PC-3 (cell line): ENCODE measurements around the gene APC. TPM values are rescaled to one million over a fixed set of nuclear protein-coding genes. Genes with fewer than 3 reads are reported as not detected.

Experiments
- ATAC-seq: fragments of 200-7000 bp; cut with Tn5 transposase; 2 replicates; pipeline ENCODE4 v1.9.1; 2020; ENCODE audit warnings: mild to moderate bottlenecking, moderate library complexity
- BruUV-seq: library from RNA; stranded (reverse); fragments of 400-500 nt; replicated peaks from 2 replicates; lab custom pipeline; 2021; lab: Mats Ljungman, UMichigan
- CTCF ChIA-PET: fragments of 300-600 bp; sonication (Branson Sonifier 250); formaldehyde crosslinking; loops from one replicate; lab custom pipeline; 2022; ENCODE audit warnings: antibody characterized with exemption; lab: Charles Lee
- POLR2A ChIA-PET: fragments of 300-600 bp; sonication (Branson Sonifier 250); formaldehyde crosslinking; loops from one replicate; lab custom pipeline; 2022; ENCODE audit warnings: antibody characterized with exemption; ENCODE audit not compliant: unreplicated experiment; lab: Charles Lee
- DNase-seq: peaks from one replicate; pipeline ENCODE4 v3.0.0-alpha.2; 2015
- H2AFZ ChIP-seq: fragments of 300-600 bp; sonication (generic); 2 replicates; pipeline ENCODE4 v1.6.0; 2016; ENCODE audit warnings: antibody characterized with exemption, low read length
- H3F3A ChIP-seq: fragments of 300-600 bp; sonication (generic); one replicate; pipeline ENCODE4 v1.6.0; 2017; ENCODE audit warnings: antibody characterized with exemption, low read length, control low read depth, mild to moderate bottlenecking; ENCODE audit not compliant: unreplicated experiment
- H3K27ac ChIP-seq: fragments of 300-600 bp; sonication (generic); 2 replicates; pipeline ENCODE4 v1.5.1; 2016; ENCODE audit warnings: mild to moderate bottlenecking, low read length
- H3K27me3 ChIP-seq: fragments of 300-600 bp; sonication (generic); 2 replicates; pipeline ENCODE4 v1.6.1; 2016; ENCODE audit warnings: low read length, mixed read lengths
- H3K36me3 ChIP-seq: fragments of 300-600 bp; sonication (generic); 2 replicates; pipeline ENCODE4 v1.6.1; 2016; ENCODE audit warnings: low read depth, mixed run types, low read length, mixed read lengths
- H3K4me1 ChIP-seq: fragments of 300-600 bp; sonication (generic); 2 replicates; pipeline ENCODE4 v1.5.1; 2016; ENCODE audit warnings: low read length; ENCODE audit not compliant: insufficient read depth
- H3K4me2 ChIP-seq: fragments of 300-600 bp; sonication (generic); 2 replicates; pipeline ENCODE4 v1.6.0; 2016; ENCODE audit warnings: low read length
- H3K4me3 ChIP-seq: fragments of 300-600 bp; sonication (generic); 2 replicates; pipeline ENCODE4 v1.5.1; 2016; ENCODE audit warnings: mild to moderate bottlenecking, low read length, mixed read lengths
- H3K79me2 ChIP-seq: fragments of 300-600 bp; sonication (generic); 2 replicates; pipeline ENCODE4 v1.6.1; 2017; ENCODE audit warnings: low read length, mixed read lengths
- H3K9ac ChIP-seq: fragments of 300-600 bp; sonication (generic); 2 replicates; pipeline ENCODE4 v1.6.0; 2016; ENCODE audit warnings: mild to moderate bottlenecking, low read length
- H3K9me2 ChIP-seq: fragments of 300-600 bp; sonication (generic); replicated peaks from 2 replicates; pipeline ENCODE4 v1.6.1; 2016; ENCODE audit warnings: mixed run types, low read length, mixed read lengths
- H3K9me3 ChIP-seq: fragments of 300-600 bp; sonication (generic); 2 replicates; pipeline ENCODE4 v1.6.1; 2016; ENCODE audit warnings: low read length, mixed read lengths
- H4K20me1 ChIP-seq: fragments of 300-600 bp; sonication (generic); 2 replicates; pipeline ENCODE4 v1.6.1; 2016; ENCODE audit warnings: low read length, mixed read lengths
- EZH2 ChIP-seq: fragments of 300-600 bp; sonication (generic); IDR thresholded peaks from one replicate; pipeline ENCODE4 v1.6.1; 2017; ENCODE audit warnings: antibody characterized with exemption, mild to moderate bottlenecking, low read length; ENCODE audit not compliant: unreplicated experiment
- EZH2phosphoT487 ChIP-seq: fragments of 300-600 bp; sonication (generic); IDR thresholded peaks from 2 replicates; pipeline ENCODE4 v1.6.1; 2018; ENCODE audit warnings: mild to moderate bottlenecking, antibody characterized with exemption, low read length, borderline replicate concordance
- intact Hi-C: fragments of 100-400 bp; cut with micrococcal nuclease; formaldehyde crosslinking; loops from 2 replicates; pipeline ENCODE4 v1.9.0; 2023
- total RNA-seq: library from RNA; depleted of rRNA; stranded (reverse); fragments of >200 nt; gene quantifications from 2 replicates; pipeline ENCODE4 v1.2.3, GENCODE V29; 2014
- TF ChIP-seq, protein P1 (sequence below): fragments of 300-600 bp; sonication (generic); conservative IDR thresholded peaks from 2 replicates; pipeline ENCODE4 v1.5.1; 2017; ENCODE audit warnings: antibody characterized with exemption, low read depth, mild to moderate bottlenecking, low read length

Gene APC
- total RNA-seq, 1 experiment from 2014 or later, result 31.7 TPM

DNA sequence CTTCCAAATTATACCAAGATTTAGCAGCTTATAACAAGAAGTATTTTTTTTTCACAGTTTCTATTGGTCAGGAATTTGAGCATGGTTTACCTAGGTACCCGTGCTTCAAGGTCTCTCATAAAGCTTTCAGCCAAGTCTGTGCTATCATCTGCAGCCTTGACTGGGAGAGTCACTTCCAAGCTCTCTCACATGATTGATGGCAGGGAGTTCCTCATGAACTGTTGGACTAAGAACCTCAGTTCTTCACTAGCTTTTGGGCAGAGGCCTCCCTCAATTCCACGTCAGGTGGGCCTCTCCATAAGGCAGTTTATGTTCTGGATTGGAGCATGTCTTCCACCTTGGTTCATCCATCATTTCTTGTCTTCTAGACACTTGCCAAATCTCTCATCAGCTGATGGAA, 39.9 kb upstream of the APC start:
- no peak for DNase-seq
- ATAC-seq, result no peak
- Histone ChIP-seq H3K9me2 (no peaks in the 10 kb centered on the region), H3K27me3 (no peaks in the 10 kb centered on the region), H4K20me1 (no peaks in the 10 kb centered on the region), H3K4me2 (no peak overlapping the region), H3K9ac (no peak overlapping the region), H3K36me3 (no peaks in the 10 kb centered on the region), H2AFZ (no peak overlapping the region), H3K4me1 (no peaks in the 10 kb centered on the region), H3F3A (no peaks in the 10 kb centered on the region), H3K79me2 (no peaks in the 10 kb centered on the region), H3K9me3 (no peaks in the 10 kb centered on the region), H3K4me3 (no peak overlapping the region), H3K27ac (no peak overlapping the region)
- no peak for TF ChIP-seq EZH2
- TF ChIP-seq EZH2phosphoT487, result no peak
- TF ChIP-seq, protein P1, sequence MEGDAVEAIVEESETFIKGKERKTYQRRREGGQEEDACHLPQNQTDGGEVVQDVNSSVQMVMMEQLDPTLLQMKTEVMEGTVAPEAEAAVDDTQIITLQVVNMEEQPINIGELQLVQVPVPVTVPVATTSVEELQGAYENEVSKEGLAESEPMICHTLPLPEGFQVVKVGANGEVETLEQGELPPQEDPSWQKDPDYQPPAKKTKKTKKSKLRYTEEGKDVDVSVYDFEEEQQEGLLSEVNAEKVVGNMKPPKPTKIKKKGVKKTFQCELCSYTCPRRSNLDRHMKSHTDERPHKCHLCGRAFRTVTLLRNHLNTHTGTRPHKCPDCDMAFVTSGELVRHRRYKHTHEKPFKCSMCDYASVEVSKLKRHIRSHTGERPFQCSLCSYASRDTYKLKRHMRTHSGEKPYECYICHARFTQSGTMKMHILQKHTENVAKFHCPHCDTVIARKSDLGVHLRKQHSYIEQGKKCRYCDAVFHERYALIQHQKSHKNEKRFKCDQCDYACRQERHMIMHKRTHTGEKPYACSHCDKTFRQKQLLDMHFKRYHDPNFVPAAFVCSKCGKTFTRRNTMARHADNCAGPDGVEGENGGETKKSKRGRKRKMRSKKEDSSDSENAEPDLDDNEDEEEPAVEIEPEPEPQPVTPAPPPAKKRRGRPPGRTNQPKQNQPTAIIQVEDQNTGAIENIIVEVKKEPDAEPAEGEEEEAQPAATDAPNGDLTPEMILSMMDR, result no peak
- BruUV-seq, result no TSS peak
- ChIA-PET POLR2A (no interaction called here), CTCF (no interaction called here)
- intact Hi-C loops, result no loop called here

DNA sequence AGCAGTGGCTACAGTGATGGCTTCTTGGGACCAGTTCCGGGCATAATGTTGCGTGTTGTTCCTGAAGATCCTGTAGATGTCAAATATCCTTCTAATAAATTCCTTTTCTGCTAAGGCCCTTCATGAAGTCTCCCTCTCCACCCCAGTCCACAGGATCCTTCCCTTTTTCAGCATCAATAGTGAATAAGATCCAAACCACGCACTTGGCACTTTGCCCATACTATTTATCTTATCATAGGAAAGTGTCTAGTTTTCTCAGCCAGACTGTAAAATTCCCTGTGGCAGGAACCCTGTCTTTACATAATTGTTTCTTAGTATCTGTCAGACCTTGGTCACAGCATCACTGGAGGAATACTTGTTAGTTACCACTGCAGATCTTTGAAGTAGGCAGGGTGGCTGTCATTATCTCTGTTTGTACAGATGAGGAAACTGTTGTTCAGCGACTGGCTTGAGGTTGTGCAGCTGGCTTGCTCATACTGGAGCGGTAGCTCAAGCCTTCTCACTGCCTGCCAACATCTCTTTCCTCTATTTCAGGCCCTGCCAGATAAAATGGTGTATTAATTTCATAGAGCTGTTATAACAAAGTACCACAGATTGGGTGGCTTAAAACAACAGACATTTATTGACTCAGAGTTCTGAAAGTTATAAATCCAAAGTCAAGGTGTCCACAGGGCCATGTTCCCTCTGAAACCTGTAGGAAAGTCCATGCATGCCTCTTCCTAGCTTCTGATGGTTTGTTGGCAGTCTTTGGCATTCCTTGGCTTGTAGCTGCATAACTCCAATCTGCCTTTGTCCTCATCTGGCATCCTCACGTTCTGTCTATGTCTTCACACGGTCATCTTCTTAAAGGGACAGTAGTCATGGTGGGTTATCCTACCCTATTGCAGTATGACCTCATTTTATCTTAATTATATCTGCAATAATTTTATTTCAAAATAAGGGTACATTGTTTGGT, 33.5 kb upstream of the APC start:
- peak; percentile 11 for DNase-seq
- no peak overlapping the region for H3K4me3 ChIP-seq
- no peak for ATAC-seq
- H3F3A ChIP-seq, result no peaks in the 10 kb centered on the region
- H3K9ac ChIP-seq, result no peak overlapping the region
- TF ChIP-seq EZH2phosphoT487, result no peak
- TF ChIP-seq EZH2, result no peak
- TF ChIP-seq, protein P1, result no peak
- no peaks in the 10 kb centered on the region for H3K36me3 ChIP-seq
- peaks cover 8% of the 10 kb centered on the region for H3K4me1 ChIP-seq
- no peaks in the 10 kb centered on the region for H4K20me1 ChIP-seq
- H3K4me2 ChIP-seq, result no peak overlapping the region
- intact Hi-C loops, result no loop called here
- no peaks in the 10 kb centered on the region for H3K9me2 ChIP-seq
- no peak overlapping the region for H2AFZ ChIP-seq
- H3K79me2 ChIP-seq, result peaks cover 17% of the 10 kb centered on the region
- no peaks in the 10 kb centered on the region for H3K27me3 ChIP-seq
- ChIA-PET POLR2A (no interaction called here), CTCF (no interaction called here)
- no TSS peak for BruUV-seq
- no peak overlapping the region for H3K27ac ChIP-seq
- H3K9me3 ChIP-seq, result no peaks in the 10 kb centered on the region
